A673 (cell line): ENCODE data around the gene TRIP13.

Experiments used
- EZH2 ChIP-seq: fragments of 200-600 bp; sonication (generic); IDR thresholded peaks from 2 replicates; pipeline ENCODE4 v1.6.1; 2017; ENCODE audit warnings: borderline replicate concordance, low read depth, mild to moderate bottlenecking, mixed read lengths, antibody characterized with exemption, low read length; ENCODE audit not compliant: poor library complexity, severe bottlenecking
- TF ChIP-seq, protein P1 (sequence below): fragments of 300-800, 200-600 bp; sonication (generic); conservative IDR thresholded peaks from 2 replicates; pipeline ENCODE4 v1.5.1; 2017; ENCODE audit warnings: low read depth, mild to moderate bottlenecking, antibody characterized with exemption, low read length, moderate library complexity, mixed read lengths

DNA sequence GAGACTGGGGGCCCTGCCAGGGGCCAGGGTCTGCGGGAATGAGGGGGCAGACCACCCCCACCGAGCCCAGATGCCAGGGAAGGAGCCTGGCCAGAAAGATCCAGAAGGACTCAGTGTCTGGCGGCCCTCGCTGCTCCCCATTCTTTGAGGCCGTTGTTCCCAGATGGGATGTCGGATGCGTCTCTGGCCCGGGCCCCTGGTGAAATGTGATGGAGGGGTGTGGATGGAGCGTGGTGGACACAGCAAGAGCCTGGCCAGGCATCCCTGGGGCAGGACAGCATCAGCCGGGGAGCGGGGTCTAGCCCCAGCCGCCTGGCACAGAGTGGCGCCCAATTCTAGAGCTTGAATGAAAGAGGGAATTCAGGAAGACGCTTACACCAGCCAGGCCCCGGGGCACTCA lies 69.7 kb downstream of the TRIP13 start:
- TF ChIP-seq, protein P1, sequence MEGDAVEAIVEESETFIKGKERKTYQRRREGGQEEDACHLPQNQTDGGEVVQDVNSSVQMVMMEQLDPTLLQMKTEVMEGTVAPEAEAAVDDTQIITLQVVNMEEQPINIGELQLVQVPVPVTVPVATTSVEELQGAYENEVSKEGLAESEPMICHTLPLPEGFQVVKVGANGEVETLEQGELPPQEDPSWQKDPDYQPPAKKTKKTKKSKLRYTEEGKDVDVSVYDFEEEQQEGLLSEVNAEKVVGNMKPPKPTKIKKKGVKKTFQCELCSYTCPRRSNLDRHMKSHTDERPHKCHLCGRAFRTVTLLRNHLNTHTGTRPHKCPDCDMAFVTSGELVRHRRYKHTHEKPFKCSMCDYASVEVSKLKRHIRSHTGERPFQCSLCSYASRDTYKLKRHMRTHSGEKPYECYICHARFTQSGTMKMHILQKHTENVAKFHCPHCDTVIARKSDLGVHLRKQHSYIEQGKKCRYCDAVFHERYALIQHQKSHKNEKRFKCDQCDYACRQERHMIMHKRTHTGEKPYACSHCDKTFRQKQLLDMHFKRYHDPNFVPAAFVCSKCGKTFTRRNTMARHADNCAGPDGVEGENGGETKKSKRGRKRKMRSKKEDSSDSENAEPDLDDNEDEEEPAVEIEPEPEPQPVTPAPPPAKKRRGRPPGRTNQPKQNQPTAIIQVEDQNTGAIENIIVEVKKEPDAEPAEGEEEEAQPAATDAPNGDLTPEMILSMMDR, result no peak
- no peak for TF ChIP-seq EZH2
